ENCODE results near the gene UST. TPM values are rescaled to one million over a fixed set of nuclear protein-coding genes. Genes with fewer than 3 reads are reported as not detected.

The UST gene
- total RNA-seq, 2 donors from 2014 or later = 15.3 to 16.3 TPM

- no peak overlapping the region for H3K27ac Mint-ChIP-seq
- H3K27me3 ChIP-seq (ENCODE audit: control insufficient read depth, insufficient read depth, low read length, poor library complexity, severe bottlenecking) = no peaks in the 10 kb centered on the region
- H3K27ac ChIP-seq (ENCODE audit: low read depth, low read length) = no peak overlapping the region
- peaks cover 11% of the 10 kb centered on the region for H3K9me3 Mint-ChIP-seq
- no peak overlapping the region for H3K9ac ChIP-seq (ENCODE audit: extremely low read depth, low read length, poor library complexity, severe bottlenecking)
- TF ChIP-seq, protein P1, sequence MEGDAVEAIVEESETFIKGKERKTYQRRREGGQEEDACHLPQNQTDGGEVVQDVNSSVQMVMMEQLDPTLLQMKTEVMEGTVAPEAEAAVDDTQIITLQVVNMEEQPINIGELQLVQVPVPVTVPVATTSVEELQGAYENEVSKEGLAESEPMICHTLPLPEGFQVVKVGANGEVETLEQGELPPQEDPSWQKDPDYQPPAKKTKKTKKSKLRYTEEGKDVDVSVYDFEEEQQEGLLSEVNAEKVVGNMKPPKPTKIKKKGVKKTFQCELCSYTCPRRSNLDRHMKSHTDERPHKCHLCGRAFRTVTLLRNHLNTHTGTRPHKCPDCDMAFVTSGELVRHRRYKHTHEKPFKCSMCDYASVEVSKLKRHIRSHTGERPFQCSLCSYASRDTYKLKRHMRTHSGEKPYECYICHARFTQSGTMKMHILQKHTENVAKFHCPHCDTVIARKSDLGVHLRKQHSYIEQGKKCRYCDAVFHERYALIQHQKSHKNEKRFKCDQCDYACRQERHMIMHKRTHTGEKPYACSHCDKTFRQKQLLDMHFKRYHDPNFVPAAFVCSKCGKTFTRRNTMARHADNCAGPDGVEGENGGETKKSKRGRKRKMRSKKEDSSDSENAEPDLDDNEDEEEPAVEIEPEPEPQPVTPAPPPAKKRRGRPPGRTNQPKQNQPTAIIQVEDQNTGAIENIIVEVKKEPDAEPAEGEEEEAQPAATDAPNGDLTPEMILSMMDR (conservative IDR thresholded peaks at IDR 0.05) = no peak
- H3K4me1 ChIP-seq (ENCODE audit: control insufficient read depth, insufficient read depth, low read length) = no peaks in the 10 kb centered on the region
- H3K27me3 Mint-ChIP-seq (ENCODE audit: insufficient read depth) = peaks cover 7% of the 10 kb centered on the region
- no peak overlapping the region for H3K4me3 ChIP-seq (ENCODE audit: low read length)
- H3K9me3 ChIP-seq (ENCODE audit: control insufficient read depth, low read length) = no peaks in the 10 kb centered on the region
- H3K4me3 Mint-ChIP-seq = no peak overlapping the region
- no peak for DNase-seq
- 91% methylated on average over 2 of the region's 2 CpGs; no CpG with 5 or more reads in 1 of the 2 experiments for WGBS, 2 experiments (ENCODE audit: insufficient coverage in 1 of 2, insufficient read length in 1 of 2)
- no peaks in the 10 kb centered on the region for H3K36me3 ChIP-seq (ENCODE audit: control insufficient read depth, insufficient read depth, low read length)
- no peaks in the 10 kb centered on the region for H3K4me1 Mint-ChIP-seq
- H3K36me3 Mint-ChIP-seq (ENCODE audit: low read depth) = no peaks in the 10 kb centered on the region
These were observed 366.1 kb downstream of the UST start for GRCh38 chr6:149112976-149113375.

GRCh38 chr6:149114167-149114566 is 367.3 kb downstream of the UST start:
- no peaks in the 10 kb centered on the region for H3K27me3 ChIP-seq (ENCODE audit: control insufficient read depth, insufficient read depth, low read length, poor library complexity, severe bottlenecking)
- Mint-ChIP-seq H3K4me1 (no peaks in the 10 kb centered on the region), H3K27me3 (ENCODE audit: insufficient read depth) (peaks cover 4% of the 10 kb centered on the region), H3K27ac (no peak overlapping the region), H3K9me3 (peaks cover 11% of the 10 kb centered on the region), H3K4me3 (no peak overlapping the region), H3K36me3 (ENCODE audit: low read depth) (no peaks in the 10 kb centered on the region)
- H3K4me1 ChIP-seq (ENCODE audit: control insufficient read depth, insufficient read depth, low read length) = no peaks in the 10 kb centered on the region
- H3K4me3 ChIP-seq (ENCODE audit: low read length) = no peak overlapping the region
- WGBS, 2 experiments (ENCODE audit: insufficient coverage in 1 of 2, insufficient read length in 1 of 2) = 90 to 92% methylated on average over 2 to 4 of the region's 4 CpGs
- no peaks in the 10 kb centered on the region for H3K36me3 ChIP-seq (ENCODE audit: control insufficient read depth, insufficient read depth, low read length)
- H3K9me3 ChIP-seq (ENCODE audit: control insufficient read depth, low read length) = no peaks in the 10 kb centered on the region
- no peak for DNase-seq
- H3K27ac ChIP-seq (ENCODE audit: low read depth, low read length) = no peak overlapping the region
- TF ChIP-seq, protein P1 (conservative IDR thresholded peaks at IDR 0.05) = no peak
- H3K9ac ChIP-seq (ENCODE audit: extremely low read depth, low read length, poor library complexity, severe bottlenecking) = no peak overlapping the region

GRCh38 chr6:149118737-149119653 is 372.2 kb downstream of the UST start:
- Histone ChIP-seq H3K4me3 (ENCODE audit: low read length) (no peak overlapping the region), H3K4me1 (ENCODE audit: control insufficient read depth, insufficient read depth, low read length) (no peaks in the 10 kb centered on the region), H3K27me3 (ENCODE audit: control insufficient read depth, insufficient read depth, low read length, poor library complexity, severe bottlenecking) (no peaks in the 10 kb centered on the region), H3K36me3 (ENCODE audit: control insufficient read depth, insufficient read depth, low read length) (no peaks in the 10 kb centered on the region), H3K27ac (ENCODE audit: low read depth, low read length) (no peak overlapping the region), H3K9me3 (ENCODE audit: control insufficient read depth, low read length) (no peaks in the 10 kb centered on the region), H3K9ac (ENCODE audit: extremely low read depth, low read length, poor library complexity, severe bottlenecking) (no peak overlapping the region)
- TF ChIP-seq, protein P1 (conservative IDR thresholded peaks at IDR 0.05) = no peak
- no peak overlapping the region for H3K27ac Mint-ChIP-seq
- no peaks in the 10 kb centered on the region for H3K36me3 Mint-ChIP-seq (ENCODE audit: low read depth)
- H3K9me3 Mint-ChIP-seq = no peaks in the 10 kb centered on the region
- peaks cover 3% of the 10 kb centered on the region for H3K27me3 Mint-ChIP-seq (ENCODE audit: insufficient read depth)
- 91 to 100% methylated on average over 3 of the region's 3 CpGs for WGBS, 2 experiments (ENCODE audit: insufficient coverage in 1 of 2, insufficient read length in 1 of 2)
- no peak for DNase-seq
- H3K4me1 Mint-ChIP-seq = no peaks in the 10 kb centered on the region
- H3K4me3 Mint-ChIP-seq = no peak overlapping the region
